NB4 (cell line): ENCODE data around the gene DCX.

ENCODE experiments used
- CTCF ChIP-seq: IDR thresholded peaks from one replicate; pipeline ENCODE4 v1.5.1; 2012; ENCODE audit warnings: low read depth, low read length
- POLR2A ChIP-seq: IDR thresholded peaks from 2 replicates; pipeline ENCODE4 v1.6.1; 2011; ENCODE audit warnings: mild to moderate bottlenecking; ENCODE audit not compliant: insufficient read length; ENCODE audit errors: extremely low read depth

GRCh38 chrX:111402344-111402743 is 9.6 kb downstream of the DCX start:
- TF ChIP-seq CTCF, result no peak
- TF ChIP-seq POLR2A, result no peak
